Hepatocyte (in vitro differentiated cells): Measurements from ENCODE around the gene POC1A.

Experiments
- CTCF ChIP-seq: fragments of 200-600 bp; sonication (generic); IDR thresholded peaks from 2 replicates; pipeline ENCODE4 v1.5.1; 2016; ENCODE audit warnings: antibody characterized with exemption, mild to moderate bottlenecking; ENCODE audit not compliant: poor library complexity
- EZH2 ChIP-seq: fragments of 200-600 bp; sonication (generic); IDR thresholded peaks from 2 replicates; pipeline ENCODE4 v1.6.1; 2016; ENCODE audit warnings: antibody characterized with exemption, mild to moderate bottlenecking, borderline replicate concordance

GRCh38 chr3:52036222-52036694 lies 118.0 kb downstream of the POC1A start:
- TF ChIP-seq CTCF (no peak), EZH2 (no peak)
